Measurements from ENCODE around the gene MSRB1. TPM values are rescaled to one million over a fixed set of nuclear protein-coding genes. Genes with fewer than 3 reads are reported as not detected.

The MSRB1 gene
- total and polyA plus RNA-seq, 2 of the 13 experiments (the other 11 are each of a cell fraction or from before 2014, with no cell fraction given): 32.1 to 75.4 TPM

DNA sequence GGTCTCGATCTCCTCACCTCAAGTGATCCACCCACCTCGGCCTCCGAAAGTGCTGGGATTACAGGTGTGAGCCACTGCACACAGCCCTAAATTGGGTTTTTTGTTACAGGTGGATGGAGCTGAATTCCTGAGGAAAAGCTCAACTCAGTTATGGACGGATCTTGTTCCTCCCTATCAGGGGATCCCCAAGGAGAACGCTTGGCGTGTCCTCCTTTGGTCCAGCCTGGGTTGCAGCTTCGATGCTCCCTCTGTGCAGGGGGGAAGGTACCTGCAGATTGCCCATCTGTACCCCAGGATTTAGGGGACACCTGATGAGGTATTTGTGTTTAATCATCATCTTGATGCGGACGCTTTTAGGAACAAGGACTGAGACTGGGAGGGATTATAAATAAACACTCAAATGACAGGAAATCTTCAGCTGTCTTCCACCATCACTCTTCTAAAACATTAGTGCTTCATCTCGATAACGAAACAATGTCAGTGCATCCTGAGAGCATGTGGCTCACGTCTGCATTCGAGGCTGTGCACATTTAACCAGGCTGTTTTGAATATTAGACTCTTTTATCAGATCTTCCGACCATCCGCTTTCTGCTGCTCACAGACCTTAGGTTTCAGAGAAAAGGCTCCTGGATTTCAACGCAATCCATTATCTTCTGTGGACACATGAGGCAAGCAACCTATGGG is 52.8 kb downstream of the MSRB1 start:
- POLR2A ChIA-PET: no interaction called here
- no peaks in the 10 kb centered on the region for H4K20me1 ChIP-seq (ENCODE audit: insufficient read depth, low read length)
- H3K27me3 ChIP-seq (ENCODE audit: control insufficient read depth in 1 of 2, insufficient read depth in 2 of 2, low read length in 2 of 2): peaks cover 0 to 31% of the 10 kb centered on the region in 2 experiments; a peak in 3 of 5 replicates
- no peak overlapping the region for H3K9ac ChIP-seq (ENCODE audit: insufficient read depth, low read depth, low read length)
- FAIRE-seq (no peak), DNase-seq (ENCODE audit: low spot score) (no peak), ATAC-seq (no peak)
- no peak overlapping the region for H2AFZ ChIP-seq (ENCODE audit: low read length)
- CTCF ChIA-PET (ENCODE audit: low intra/inter-chr PET ratio, low total read pairs): no interaction called here
- no peaks in the 10 kb centered on the region for H3K36me3 ChIP-seq (replicated peaks in 1 of 2; ENCODE audit: control insufficient read depth in 1 of 2, insufficient read depth in 2 of 2, low read length in 2 of 2)
- no TSS peak for BruUV-seq (replicated peaks)
- 21% methylated on average over 16 of the region's 16 CpGs for WGBS (ENCODE audit: low lambda C conversion rate)
- H3K4me3 ChIP-seq (replicated peaks in 1 of 3; ENCODE audit: insufficient read depth in 1 of 3, low read depth in 2 of 3, low read length in 3 of 3): no peak overlapping the region
- H3K4me1 ChIP-seq (ENCODE audit: insufficient read depth, low read length): no peaks in the 10 kb centered on the region
- H3K9me3 ChIP-seq (ENCODE audit: low read length): no peaks in the 10 kb centered on the region
- H3K4me2 ChIP-seq (ENCODE audit: low read depth, low read length): no peak overlapping the region
- no peaks in the 10 kb centered on the region for H3K79me2 ChIP-seq (ENCODE audit: insufficient read depth, low read length)
- in situ Hi-C loops (cut with HindIII; ENCODE audit: extremely low pct_ligation_motif_present, low pct_unique_long_range_greater_than_20kb): no loop called here
- intact Hi-C loops (cut with micrococcal nuclease; ENCODE audit: unreplicated experiment): no loop called here
- no peak overlapping the region for H3K27ac ChIP-seq (ENCODE audit: extremely low read length, insufficient read depth, low read length)
- TF ChIP-seq, protein P1, sequence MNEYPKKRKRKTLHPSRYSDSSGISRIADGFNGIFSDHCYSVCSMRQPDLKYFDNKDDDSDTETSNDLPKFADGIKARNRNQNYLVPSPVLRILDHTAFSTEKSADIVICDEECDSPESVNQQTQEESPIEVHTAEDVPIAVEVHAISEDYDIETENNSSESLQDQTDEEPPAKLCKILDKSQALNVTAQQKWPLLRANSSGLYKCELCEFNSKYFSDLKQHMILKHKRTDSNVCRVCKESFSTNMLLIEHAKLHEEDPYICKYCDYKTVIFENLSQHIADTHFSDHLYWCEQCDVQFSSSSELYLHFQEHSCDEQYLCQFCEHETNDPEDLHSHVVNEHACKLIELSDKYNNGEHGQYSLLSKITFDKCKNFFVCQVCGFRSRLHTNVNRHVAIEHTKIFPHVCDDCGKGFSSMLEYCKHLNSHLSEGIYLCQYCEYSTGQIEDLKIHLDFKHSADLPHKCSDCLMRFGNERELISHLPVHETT (CRISPR knock-in tag; conservative IDR thresholded peaks at IDR 0.05): no peak
- TF ChIP-seq WIZ (CRISPR knock-in tag; IDR thresholded peaks at IDR 0.05): no peak
- TF ChIP-seq ZNF557 (CRISPR knock-in tag; IDR thresholded peaks at IDR 0.05): no peak
- no peak for TF ChIP-seq YEATS2 (CRISPR knock-in tag; IDR thresholded peaks at IDR 0.05; ENCODE audit: borderline replicate concordance)
- no peak for TF ChIP-seq ZFP36L1 (CRISPR knock-in tag; IDR thresholded peaks at IDR 0.05)
- TF ChIP-seq, protein P2, sequence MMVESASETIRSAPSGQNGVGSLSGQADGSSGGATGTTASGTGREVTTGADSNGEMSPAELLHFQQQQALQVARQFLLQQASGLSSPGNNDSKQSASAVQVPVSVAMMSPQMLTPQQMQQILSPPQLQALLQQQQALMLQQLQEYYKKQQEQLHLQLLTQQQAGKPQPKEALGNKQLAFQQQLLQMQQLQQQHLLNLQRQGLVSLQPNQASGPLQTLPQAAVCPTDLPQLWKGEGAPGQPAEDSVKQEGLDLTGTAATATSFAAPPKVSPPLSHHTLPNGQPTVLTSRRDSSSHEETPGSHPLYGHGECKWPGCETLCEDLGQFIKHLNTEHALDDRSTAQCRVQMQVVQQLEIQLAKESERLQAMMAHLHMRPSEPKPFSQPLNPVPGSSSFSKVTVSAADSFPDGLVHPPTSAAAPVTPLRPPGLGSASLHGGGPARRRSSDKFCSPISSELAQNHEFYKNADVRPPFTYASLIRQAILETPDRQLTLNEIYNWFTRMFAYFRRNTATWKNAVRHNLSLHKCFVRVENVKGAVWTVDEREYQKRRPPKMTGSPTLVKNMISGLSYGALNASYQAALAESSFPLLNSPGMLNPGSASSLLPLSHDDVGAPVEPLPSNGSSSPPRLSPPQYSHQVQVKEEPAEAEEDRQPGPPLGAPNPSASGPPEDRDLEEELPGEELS (CRISPR knock-in tag; IDR thresholded peaks at IDR 0.05): no peak
- TF ChIP-seq, protein P3, sequence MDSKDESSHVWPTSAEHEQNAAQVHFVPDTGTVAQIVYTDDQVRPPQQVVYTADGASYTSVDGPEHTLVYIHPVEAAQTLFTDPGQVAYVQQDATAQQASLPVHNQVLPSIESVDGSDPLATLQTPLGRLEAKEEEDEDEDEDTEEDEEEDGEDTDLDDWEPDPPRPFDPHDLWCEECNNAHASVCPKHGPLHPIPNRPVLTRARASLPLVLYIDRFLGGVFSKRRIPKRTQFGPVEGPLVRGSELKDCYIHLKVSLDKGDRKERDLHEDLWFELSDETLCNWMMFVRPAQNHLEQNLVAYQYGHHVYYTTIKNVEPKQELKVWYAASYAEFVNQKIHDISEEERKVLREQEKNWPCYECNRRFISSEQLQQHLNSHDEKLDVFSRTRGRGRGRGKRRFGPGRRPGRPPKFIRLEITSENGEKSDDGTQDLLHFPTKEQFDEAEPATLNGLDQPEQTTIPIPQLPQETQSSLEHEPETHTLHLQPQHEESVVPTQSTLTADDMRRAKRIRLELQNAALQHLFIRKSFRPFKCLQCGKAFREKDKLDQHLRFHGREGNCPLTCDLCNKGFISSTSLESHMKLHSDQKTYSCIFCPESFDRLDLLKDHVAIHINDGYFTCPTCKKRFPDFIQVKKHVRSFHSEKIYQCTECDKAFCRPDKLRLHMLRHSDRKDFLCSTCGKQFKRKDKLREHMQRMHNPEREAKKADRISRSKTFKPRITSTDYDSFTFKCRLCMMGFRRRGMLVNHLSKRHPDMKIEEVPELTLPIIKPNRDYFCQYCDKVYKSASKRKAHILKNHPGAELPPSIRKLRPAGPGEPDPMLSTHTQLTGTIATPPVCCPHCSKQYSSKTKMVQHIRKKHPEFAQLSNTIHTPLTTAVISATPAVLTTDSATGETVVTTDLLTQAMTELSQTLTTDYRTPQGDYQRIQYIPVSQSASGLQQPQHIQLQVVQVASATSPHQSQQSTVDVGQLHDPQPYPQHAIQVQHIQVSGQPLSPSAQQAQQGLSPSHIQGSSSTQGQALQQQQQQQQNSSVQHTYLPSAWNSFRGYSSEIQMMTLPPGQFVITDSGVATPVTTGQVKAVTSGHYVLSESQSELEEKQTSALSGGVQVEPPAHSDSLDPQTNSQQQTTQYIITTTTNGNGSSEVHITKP (CRISPR knock-in tag; IDR thresholded peaks at IDR 0.05; ENCODE audit: low read depth): no peak
- no peak for TF ChIP-seq ZNF841 (CRISPR knock-in tag; IDR thresholded peaks at IDR 0.05; ENCODE audit: borderline replicate concordance)
- TF ChIP-seq HOXA7 (CRISPR knock-in tag; IDR thresholded peaks at IDR 0.05): no peak
- no peak for TF ChIP-seq ZSCAN31 (CRISPR knock-in tag; IDR thresholded peaks at IDR 0.05; ENCODE audit: low read depth)
- no peak for TF ChIP-seq TAF1 (CRISPR knock-in tag; IDR thresholded peaks at IDR 0.05)
- no peak for TF ChIP-seq ZNF598 (CRISPR knock-in tag; IDR thresholded peaks at IDR 0.05; ENCODE audit: borderline replicate concordance)
- TF ChIP-seq ZNF337 (CRISPR knock-in tag; IDR thresholded peaks at IDR 0.05; ENCODE audit: borderline replicate concordance, low read depth): no peak

Measured in HepG2 (cell line).